Endothelial cell of umbilical vein (primary cell): ENCODE results near the gene CAPRIN2. TPM values are rescaled to one million over a fixed set of nuclear protein-coding genes. Genes with fewer than 3 reads are reported as not detected.
A peak's percentile ranks its signal among the peaks of the same experiment; 100 is the strongest.

Source experiments
- BruUV-seq: library from RNA; stranded (reverse); fragments of 400-500 nt; replicated peaks from 2 replicates; lab custom pipeline; 2021; lab: Mats Ljungman, UMichigan
- CTCF ChIA-PET: fragments of 300-600, 350-600 bp; sonication (Branson Sonifier 250); formaldehyde crosslinking; loops from one replicate; lab custom pipeline; 2021; ENCODE audit warnings: antibody characterized with exemption, inconsistent platforms; lab: Charles Lee
- POLR2A ChIA-PET: fragments of 300-600, 350-600 bp; sonication (Branson Sonifier 250); formaldehyde crosslinking; loops from one replicate; lab custom pipeline; 2021; ENCODE audit warnings: antibody characterized with exemption, inconsistent platforms; lab: Charles Lee
- DNase-seq: peaks from one replicate; pipeline ENCODE4 v3.0.0-alpha.2; 2011; ENCODE audit warnings: low read depth, low spot score
- FAIRE-seq: peaks from 2 replicates; lab custom pipeline; 2011; peaks lifted over from hg19 to GRCh38; lab: Jason Lieb, UNC
- H2AFZ ChIP-seq: 2 replicates; pipeline ENCODE4 v1.6.0; 2012; ENCODE audit warnings: low read depth, low read length, control low read depth, inconsistent platforms
- H3K27ac ChIP-seq: 2 replicates; pipeline ENCODE4 v1.5.1; 2011; ENCODE audit warnings: low read depth, mild to moderate bottlenecking, control low read depth, low read length, moderate library complexity; ENCODE audit not compliant: insufficient read depth
- H3K27me3 ChIP-seq, 2 experiments: 2 replicates each; pipeline versions ENCODE4 v1.6.0 to v1.6.1; 2011; ENCODE audit warnings: low read length in 2 of 2, mixed read lengths in 1 of 2; ENCODE audit not compliant: control insufficient read depth in 2 of 2, insufficient read depth in 2 of 2
- H3K36me3 ChIP-seq, 2 experiments: 2 replicates in 1 of 2; 3 replicates in 1 of 2; pipeline ENCODE4 v1.5.1; 2011; ENCODE audit warnings: low read length in 2 of 2, mild to moderate bottlenecking in 1 of 2, moderate library complexity in 1 of 2; ENCODE audit not compliant: control insufficient read depth in 2 of 2, insufficient read depth in 2 of 2; ENCODE audit errors: extremely low read depth in 1 of 2
- H3K4me1 ChIP-seq: 3 replicates; pipeline ENCODE4 v1.5.1; 2011; ENCODE audit warnings: mild to moderate bottlenecking, low read length; ENCODE audit not compliant: control insufficient read depth, insufficient read depth; ENCODE audit errors: extremely low read depth
- H3K4me2 ChIP-seq: 2 replicates; pipeline ENCODE4 v1.6.1; 2011; ENCODE audit warnings: low read length, control low read depth, mixed read lengths; ENCODE audit not compliant: insufficient read depth
- H3K4me3 ChIP-seq, 3 experiments: fragments of 200-600 bp in 1 of 3; sonication (generic), shearing (Covaris generic) in 1 of 3; replicated peaks in 1 of 3; 2 replicates each; pipeline ENCODE4 v1.5.1; 2011 to 2016; ENCODE audit warnings: control low read depth in 3 of 3, low read length in 3 of 3, mild to moderate bottlenecking in 2 of 3, inconsistent platforms in 1 of 3, low read depth in 1 of 3, moderate library complexity in 1 of 3; ENCODE audit not compliant: insufficient read depth in 1 of 3
- H3K79me2 ChIP-seq: 2 replicates; pipeline ENCODE4 v1.6.0; 2012; ENCODE audit warnings: low read length, inconsistent platforms; ENCODE audit not compliant: control insufficient read depth, insufficient read depth
- H3K9ac ChIP-seq: replicated peaks from 2 replicates; pipeline ENCODE3; 2011; ENCODE audit warnings: low read length, control low read depth; ENCODE audit not compliant: insufficient read depth; ENCODE audit errors: extremely low read depth
- H3K9me1 ChIP-seq: replicated peaks from 3 replicates; pipeline ENCODE4 v1.6.0; 2011; ENCODE audit warnings: mild to moderate bottlenecking, low read length; ENCODE audit not compliant: control insufficient read depth, insufficient read depth; ENCODE audit errors: extremely low read depth
- H3K9me3 ChIP-seq: replicated peaks from 2 replicates; pipeline ENCODE4 v1.5.1; 2012; ENCODE audit warnings: low read length, inconsistent platforms; ENCODE audit not compliant: control insufficient read depth, insufficient read depth
- H4K20me1 ChIP-seq: replicated peaks from 2 replicates; pipeline ENCODE3; 2011; ENCODE audit warnings: mild to moderate bottlenecking, low read length; ENCODE audit not compliant: control insufficient read depth, insufficient read depth; ENCODE audit errors: extremely low read depth
- EZH2 ChIP-seq: IDR thresholded peaks from 2 replicates; pipeline ENCODE4 v1.6.1; 2012; ENCODE audit warnings: borderline replicate concordance, low read depth, mild to moderate bottlenecking, moderate library complexity, low read length, inconsistent platforms; ENCODE audit not compliant: severe bottlenecking
- FOS ChIP-seq: IDR thresholded peaks from 2 replicates; pipeline ENCODE4 v1.6.1; 2011; ENCODE audit warnings: mild to moderate bottlenecking, low read length, moderate library complexity, borderline replicate concordance; ENCODE audit not compliant: insufficient read depth
- GATA2 ChIP-seq: IDR thresholded peaks from 2 replicates; pipeline ENCODE4 v1.7.0; 2011; ENCODE audit warnings: low read depth, mild to moderate bottlenecking, moderate library complexity, mixed read lengths, low read length; ENCODE audit not compliant: insufficient read length, insufficient read depth
- JUN ChIP-seq: IDR thresholded peaks from 2 replicates; pipeline ENCODE4 v1.6.1; 2011; ENCODE audit warnings: borderline replicate concordance, low read depth; ENCODE audit not compliant: insufficient read length, insufficient read depth
- MYC ChIP-seq: IDR thresholded peaks from one replicate; pipeline ENCODE4 v1.6.1; 2011; ENCODE audit warnings: mild to moderate bottlenecking, low read depth, low read length
- POLR2A ChIP-seq: IDR thresholded peaks from 2 replicates; pipeline ENCODE4 v1.6.1; 2012; ENCODE audit warnings: low read depth, mild to moderate bottlenecking, control low read depth, low read length
- POLR2AphosphoS5 ChIP-seq: IDR thresholded peaks from 2 replicates; pipeline ENCODE4 v1.6.1; 2012; ENCODE audit warnings: low read depth, mild to moderate bottlenecking, control low read depth, low read length, moderate library complexity; ENCODE audit not compliant: insufficient read depth
- dilution Hi-C: fragments of 300-500 bp; cut with MboI; formaldehyde crosslinking; loops from one replicate; pipeline ENCODE4 v1.15.0; 2019; ENCODE audit warnings: low sequenced_read_pairs; ENCODE audit not compliant: extremely low pct_ligation_motif_present
- intact Hi-C: fragments of 100-400 bp; cut with micrococcal nuclease; formaldehyde crosslinking; loops from one replicate; pipeline ENCODE4 v1.10.0; 2022
- polyA plus RNA-seq, 4 experiments: library from polyadenylated mRNA; depleted of rRNA in 3 of 4; stranded (reverse) in 3 of 4; unstranded in 1 of 4; fragments of >200 nt; gene quantifications; 2 replicates each; pipeline versions ENCODE4 v1.2.1 to v1.2.3, GENCODE V29; 2011 to 2012; ENCODE audit warnings: missing spikeins in 1 of 4
- total RNA-seq: library from RNA; stranded (reverse); gene quantifications from 2 replicates; pipeline ENCODE4 v1.2.3, GENCODE V29; 2021
- TF ChIP-seq, protein P1 (sequence below), 2 donors: IDR thresholded peaks; 1 replicate in 1 of 2; 2 replicates in 1 of 2; pipeline ENCODE4 v1.5.1; 2011; ENCODE audit warnings: low read length in 2 of 2, mild to moderate bottlenecking in 2 of 2, moderate library complexity in 2 of 2, control low read depth in 1 of 2, inconsistent platforms in 1 of 2, low read depth in 1 of 2; ENCODE audit not compliant: insufficient read depth in 1 of 2; ENCODE audit errors: extremely low read depth in 1 of 2
- TF ChIP-seq, protein P2 (sequence below): IDR thresholded peaks from 2 replicates; pipeline ENCODE4 v1.6.1; 2011; ENCODE audit not compliant: insufficient read depth, insufficient read length

Gene CAPRIN2
- total and polyA plus RNA-seq, 2 donors (not counting 3 experiments of a cell fraction or from before 2014, with no cell fraction given), result 13.5 to 25.0 TPM

DNA sequence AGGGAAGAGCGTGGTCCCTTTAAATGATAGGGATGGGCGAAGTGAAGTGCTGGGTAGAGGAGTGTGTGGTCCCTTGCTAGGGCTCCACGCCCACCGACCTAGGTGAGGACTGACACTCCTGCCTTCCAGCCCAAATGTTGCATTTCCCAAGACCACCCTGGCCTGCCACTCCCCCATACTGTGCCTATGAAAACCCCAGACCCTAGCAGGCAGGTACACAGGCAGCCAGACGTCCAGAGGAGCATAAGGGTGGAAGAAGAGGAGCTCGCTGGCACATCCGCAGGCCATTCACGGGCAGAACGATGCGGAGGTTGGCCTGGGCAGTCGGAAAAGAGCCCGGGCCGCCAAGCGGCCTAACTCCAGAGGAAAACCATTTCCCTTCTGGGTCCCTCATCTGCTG lies 58.3 kb downstream of the CAPRIN2 start:
- no peak for TF ChIP-seq JUN
- TF ChIP-seq, protein P1, sequence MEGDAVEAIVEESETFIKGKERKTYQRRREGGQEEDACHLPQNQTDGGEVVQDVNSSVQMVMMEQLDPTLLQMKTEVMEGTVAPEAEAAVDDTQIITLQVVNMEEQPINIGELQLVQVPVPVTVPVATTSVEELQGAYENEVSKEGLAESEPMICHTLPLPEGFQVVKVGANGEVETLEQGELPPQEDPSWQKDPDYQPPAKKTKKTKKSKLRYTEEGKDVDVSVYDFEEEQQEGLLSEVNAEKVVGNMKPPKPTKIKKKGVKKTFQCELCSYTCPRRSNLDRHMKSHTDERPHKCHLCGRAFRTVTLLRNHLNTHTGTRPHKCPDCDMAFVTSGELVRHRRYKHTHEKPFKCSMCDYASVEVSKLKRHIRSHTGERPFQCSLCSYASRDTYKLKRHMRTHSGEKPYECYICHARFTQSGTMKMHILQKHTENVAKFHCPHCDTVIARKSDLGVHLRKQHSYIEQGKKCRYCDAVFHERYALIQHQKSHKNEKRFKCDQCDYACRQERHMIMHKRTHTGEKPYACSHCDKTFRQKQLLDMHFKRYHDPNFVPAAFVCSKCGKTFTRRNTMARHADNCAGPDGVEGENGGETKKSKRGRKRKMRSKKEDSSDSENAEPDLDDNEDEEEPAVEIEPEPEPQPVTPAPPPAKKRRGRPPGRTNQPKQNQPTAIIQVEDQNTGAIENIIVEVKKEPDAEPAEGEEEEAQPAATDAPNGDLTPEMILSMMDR (IDR thresholded peaks at IDR 0.05; ENCODE audit: extremely low read depth in 1 of 2, insufficient read depth in 1 of 2, low read depth in 1 of 2, low read length in 2 of 2), result no peak
- TF ChIP-seq GATA2, result no peak
- TF ChIP-seq EZH2, result no peak
- TF ChIP-seq POLR2AphosphoS5, result no peak
- H3K4me2 ChIP-seq, result peak overlapping the region; percentile 65
- BruUV-seq, result no TSS peak
- H4K20me1 ChIP-seq, result no peaks in the 10 kb centered on the region
- DNase-seq (no peak), FAIRE-seq (no peak)
- no peaks in the 10 kb centered on the region for H3K36me3 ChIP-seq
- intact Hi-C loops, result no loop called here
- H3K9me1 ChIP-seq, result no peaks in the 10 kb centered on the region
- H3K9ac ChIP-seq, result no peak overlapping the region
- H3K4me1 ChIP-seq, result peaks cover 20% of the 10 kb centered on the region
- peak overlapping the region; percentile 78 for H2AFZ ChIP-seq
- CTCF ChIA-PET, result interaction anchor here (0.9 kb wide), 1 partner anchor 1321 kb away, joined by 3 read pairs; no protein-coding TSS in a partner anchor
- no peaks in the 10 kb centered on the region for H3K9me3 ChIP-seq
- POLR2A ChIA-PET, result no interaction called here
- no peaks in the 10 kb centered on the region for H3K27me3 ChIP-seq
- H3K4me3 ChIP-seq, result no peak overlapping the region
- peaks cover 35% of the 10 kb centered on the region for H3K79me2 ChIP-seq
- H3K27ac ChIP-seq, result no peak overlapping the region
- dilution Hi-C loops, result no loop called here

DNA sequence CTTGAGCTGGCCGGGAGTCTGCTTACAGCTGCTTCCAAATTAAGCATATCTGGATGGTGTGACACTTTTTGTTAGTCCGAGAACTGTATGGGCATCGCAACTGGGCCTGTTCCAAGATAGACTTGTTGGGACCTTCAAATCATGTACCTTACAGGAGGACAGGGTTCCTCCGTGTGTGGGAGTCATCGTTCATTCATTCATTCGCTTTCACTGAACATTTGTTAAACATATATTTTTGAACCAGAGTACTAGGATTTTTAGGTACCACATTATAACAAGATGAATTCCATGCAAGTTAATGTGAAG lies 58.7 kb downstream of the CAPRIN2 start:
- FAIRE-seq, result peak; percentile 18
- Histone ChIP-seq H3K27me3 (no peaks in the 10 kb centered on the region), H2AFZ (peak overlapping the region; percentile 78), H3K27ac (peak overlapping the region; percentile 26), H3K4me1 (peaks cover 20% of the 10 kb centered on the region), H3K4me3 (peak overlapping the region; percentile 1 to 96 (median 78)), H4K20me1 (no peaks in the 10 kb centered on the region), H3K4me2 (peak overlapping the region; percentile 65), H3K36me3 (no peaks in the 10 kb centered on the region), H3K79me2 (peaks cover 39% of the 10 kb centered on the region), H3K9me3 (no peaks in the 10 kb centered on the region), H3K9ac (peak overlapping the region; percentile 67), H3K9me1 (no peaks in the 10 kb centered on the region)
- CTCF ChIA-PET, result interaction anchor here (0.6 to 2.4 kb wide), 16 partner anchors 10 to 1320 kb away, joined by 3 to 10 read pairs (median 4); no protein-coding TSS in a partner anchor
- no peak for DNase-seq
- TF ChIP-seq POLR2AphosphoS5 (no peak), POLR2A (no peak), MYC (no peak), EZH2 (no peak), GATA2 (no peak), FOS (no peak), JUN (no peak)
- TF ChIP-seq, protein P1 (IDR thresholded peaks at IDR 0.05; ENCODE audit: extremely low read depth in 1 of 2, insufficient read depth in 1 of 2, low read depth in 1 of 2, low read length in 2 of 2), result no peak
- TF ChIP-seq, protein P2, sequence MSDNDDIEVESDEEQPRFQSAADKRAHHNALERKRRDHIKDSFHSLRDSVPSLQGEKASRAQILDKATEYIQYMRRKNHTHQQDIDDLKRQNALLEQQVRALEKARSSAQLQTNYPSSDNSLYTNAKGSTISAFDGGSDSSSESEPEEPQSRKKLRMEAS, result no peak
- dilution Hi-C loops (no loop called here), intact Hi-C loops (no loop called here)
- TSS peak; percentile 94 for BruUV-seq
- POLR2A ChIA-PET, result interaction anchor here (0.6 to 1.8 kb wide), 3 partner anchors 23 to 300 kb away, joined by 4 to 9 read pairs (median 5); partner anchors contain the start of gene CAPRIN2
